ENCODE measurements around the gene C6orf120. TPM values are rescaled to one million over a fixed set of nuclear protein-coding genes. Genes with fewer than 3 reads are reported as not detected.

The C6orf120 gene
- total RNA-seq, 1 experiment from 2014 or later: 30.8 TPM

- peaks cover 7% of the 10 kb centered on the region; the same call in 1 of the 2 replicates for H3K4me1 ChIP-seq
- no peaks in the 10 kb centered on the region for H3K9me3 ChIP-seq (replicated peaks)
- peak overlapping the region; percentile 93 for H3K4me3 ChIP-seq
- DNase-seq: peak in 1 of 2 experiments; percentile 54
- peak overlapping the region; percentile 86 for H3K27ac ChIP-seq
- H3K27me3 ChIP-seq: no peaks in the 10 kb centered on the region
- H3K36me3 ChIP-seq: peaks cover 10% of the 10 kb centered on the region
These were observed 23.5 kb downstream of the C6orf120 start for GRCh38 chr6:169725125-169726048.

GRCh38 chr6:169726049-169726400 lies 24.1 kb downstream of the C6orf120 start:
- Histone ChIP-seq H3K27me3 (no peaks in the 10 kb centered on the region), H3K4me3 (no peak overlapping the region), H3K27ac (no peak overlapping the region), H3K9me3 (replicated peaks) (no peaks in the 10 kb centered on the region), H3K4me1 (peaks cover 7% of the 10 kb centered on the region; the same call in 1 of the 2 replicates), H3K36me3 (peaks cover 3% of the 10 kb centered on the region; the same call in 1 of the 2 replicates)
- DNase-seq: no peak

GRCh38 chr6:169726963-169727362 lies 25.0 kb downstream of the C6orf120 start:
- no peak overlapping the region for H3K27ac ChIP-seq
- no peaks in the 10 kb centered on the region for H3K9me3 ChIP-seq (replicated peaks)
- DNase-seq: no peak
- peaks cover 4% of the 10 kb centered on the region; the same call in 1 of the 2 replicates for H3K4me1 ChIP-seq
- H3K4me3 ChIP-seq: no peak overlapping the region
- no peaks in the 10 kb centered on the region for H3K27me3 ChIP-seq
- no peaks in the 10 kb centered on the region for H3K36me3 ChIP-seq

GRCh38 chr6:169729961-169730360 lies 28.0 kb downstream of the C6orf120 start:
- Histone ChIP-seq H3K4me1 (no peaks in the 10 kb centered on the region), H3K4me3 (no peak overlapping the region), H3K36me3 (no peaks in the 10 kb centered on the region), H3K27me3 (no peaks in the 10 kb centered on the region; the same call in 1 of the 2 replicates), H3K27ac (no peak overlapping the region), H3K9me3 (replicated peaks) (peaks cover 6% of the 10 kb centered on the region)
- no peak for DNase-seq

GRCh38 chr6:169738204-169738975 lies 36.5 kb downstream of the C6orf120 start:
- no peak overlapping the region for H3K27ac ChIP-seq
- H3K27me3 ChIP-seq: no peaks in the 10 kb centered on the region; the same call in 1 of the 2 replicates
- H3K4me1 ChIP-seq: no peaks in the 10 kb centered on the region; the same call in none of the 2 replicates
- peak; percentile 78 for DNase-seq
- peaks cover 5% of the 10 kb centered on the region for H3K9me3 ChIP-seq (replicated peaks)
- H3K4me3 ChIP-seq: peak overlapping the region; percentile 21
- H3K36me3 ChIP-seq: no peaks in the 10 kb centered on the region

GRCh38 chr6:169738976-169739529 lies 37.1 kb downstream of the C6orf120 start:
- Histone ChIP-seq H3K36me3 (no peaks in the 10 kb centered on the region), H3K4me1 (no peaks in the 10 kb centered on the region; the same call in none of the 2 replicates), H3K9me3 (replicated peaks) (no peaks in the 10 kb centered on the region; the same call in 1 of the 2 replicates), H3K27ac (no peak overlapping the region), H3K27me3 (no peaks in the 10 kb centered on the region; the same call in 1 of the 2 replicates), H3K4me3 (no peak overlapping the region)
- peak in 1 of 2 experiments; percentile 33 for DNase-seq

GRCh38 chr6:169741344-169741743 lies 39.4 kb downstream of the C6orf120 start:
- Histone ChIP-seq H3K4me1 (no peaks in the 10 kb centered on the region; the same call in none of the 2 replicates), H3K27me3 (no peaks in the 10 kb centered on the region), H3K27ac (no peak overlapping the region), H3K36me3 (no peaks in the 10 kb centered on the region), H3K4me3 (no peak overlapping the region), H3K9me3 (replicated peaks) (no peaks in the 10 kb centered on the region; the same call in 1 of the 2 replicates)
- DNase-seq: no peak

GRCh38 chr6:169745405-169745804 lies 43.5 kb downstream of the C6orf120 start:
- H3K27me3 ChIP-seq: no peaks in the 10 kb centered on the region
- no peak for DNase-seq
- H3K4me3 ChIP-seq: no peak overlapping the region
- H3K9me3 ChIP-seq (replicated peaks): no peaks in the 10 kb centered on the region
- H3K36me3 ChIP-seq: no peaks in the 10 kb centered on the region
- H3K4me1 ChIP-seq: no peaks in the 10 kb centered on the region
- no peak overlapping the region for H3K27ac ChIP-seq

GRCh38 chr6:169746556-169746955 lies 44.6 kb downstream of the C6orf120 start:
- Histone ChIP-seq H3K27me3 (no peaks in the 10 kb centered on the region), H3K9me3 (replicated peaks) (no peaks in the 10 kb centered on the region), H3K36me3 (no peaks in the 10 kb centered on the region), H3K4me3 (no peak overlapping the region), H3K4me1 (no peaks in the 10 kb centered on the region), H3K27ac (no peak overlapping the region)
- no peak for DNase-seq

- Histone ChIP-seq H3K27me3 (no peaks in the 10 kb centered on the region), H3K36me3 (no peaks in the 10 kb centered on the region), H3K27ac (peak within 1 kb of the TSS; percentile 92), H3K4me1 (no peaks in the 10 kb centered on the region), H3K4me3 (peak within 1 kb of the TSS; percentile 94), H3K9me3 (replicated peaks) (no peaks in the 10 kb centered on the region)
- DNase-seq: peak; percentile 93 to 94
These were observed 49.5 kb downstream of the C6orf120 start, which contains the start of the genes DYNLT2 and ERMARD for GRCh38 chr6:169751242-169752073. TSS of gene DYNLT2 (minus strand) at chr6:169751572. CDS start at chr6:169751458, 114 bp downstream. TSS of gene ERMARD (plus strand) at chr6:169751622. CDS start at chr6:169751658, 36 bp downstream.

- no peaks in the 10 kb centered on the region for H3K36me3 ChIP-seq
- peak in 1 of 2 experiments; percentile 54 for DNase-seq
- no peaks in the 10 kb centered on the region for H3K4me1 ChIP-seq
- H3K27ac ChIP-seq: peak overlapping the region; percentile 92
- no peaks in the 10 kb centered on the region for H3K27me3 ChIP-seq
- no peaks in the 10 kb centered on the region for H3K9me3 ChIP-seq (replicated peaks)
- peak overlapping the region; percentile 94 for H3K4me3 ChIP-seq
These were observed 50.2 kb downstream of the C6orf120 start for GRCh38 chr6:169752074-169752623.
